CD4-positive, CD25-positive, alpha-beta regulatory T cell (primary cell): ENCODE measurements around the gene CCDC142. TPM values are rescaled to one million over a fixed set of nuclear protein-coding genes. Genes with fewer than 3 reads are reported as not detected.
"Not testable (repeated sequence)": the region's sequence is repeated elsewhere in the genome, so short reads cannot be mapped to it uniquely, and the experiment has no call there.

Experiments
- ATAC-seq, 2 donors: fragments of 150-1000 bp; cut with Tn5 transposase; one replicate each; pipeline ENCODE4 v1.10.0; 2021; ENCODE audit warnings: low read depth in 2 of 2, moderate number of reproducible peaks in 2 of 2, moderate library complexity in 1 of 2
- DNase-seq, 3 donors: peaks; one replicate each; pipeline versions ENCODE4 v3.0.0 to v3.0.0-alpha.2; 2012 to 2022; ENCODE audit warnings: mixed read lengths in 1 of 3
- H3K27ac ChIP-seq: one replicate; pipeline ENCODE4 v1.7.0; 2013; ENCODE audit warnings: mild to moderate bottlenecking, low read length; ENCODE audit not compliant: insufficient read depth, poor library complexity, severe bottlenecking
- H3K27me3 ChIP-seq: one replicate; pipeline ENCODE4 v1.7.0; 2013; ENCODE audit warnings: low read length; ENCODE audit not compliant: control insufficient read depth, insufficient read depth
- H3K36me3 ChIP-seq: one replicate; pipeline ENCODE4 v1.7.0; 2013; ENCODE audit warnings: mild to moderate bottlenecking, low read length, moderate library complexity; ENCODE audit not compliant: control insufficient read depth, insufficient read depth
- H3K4me1 ChIP-seq: 2 replicates; pipeline ENCODE4 v1.7.0; 2013; ENCODE audit warnings: mild to moderate bottlenecking, low read length; ENCODE audit not compliant: insufficient read depth, control insufficient read depth, poor library complexity, severe bottlenecking
- H3K4me3 ChIP-seq: one replicate; pipeline ENCODE4 v1.7.0; 2013; ENCODE audit warnings: low read depth, mild to moderate bottlenecking, low read length, moderate library complexity
- H3K9me3 ChIP-seq, 2 experiments: 1 replicate in 1 of 2; 2 replicates in 1 of 2; pipeline ENCODE4 v1.7.0; 2013; ENCODE audit warnings: low read length in 2 of 2, mild to moderate bottlenecking in 1 of 2, moderate library complexity in 1 of 2; ENCODE audit not compliant: control insufficient read depth in 2 of 2
- H3K27ac Mint-ChIP-seq, 3 donors: one replicate each; pipeline ENCODE4 v1.8.0; 2020 to 2022; ENCODE audit warnings: mild to moderate bottlenecking in 3 of 3, mixed read lengths in 3 of 3, moderate library complexity in 2 of 3
- H3K27me3 Mint-ChIP-seq: one replicate; pipeline ENCODE4 v1.8.0; 2022; ENCODE audit warnings: mild to moderate bottlenecking, mixed read lengths
- H3K36me3 Mint-ChIP-seq: one replicate; pipeline ENCODE4 v1.8.0; 2020; ENCODE audit warnings: mixed read lengths
- H3K4me1 Mint-ChIP-seq, 4 donors: one replicate each; pipeline ENCODE4 v1.8.0; 2020 to 2022; ENCODE audit warnings: mixed read lengths in 4 of 4, mild to moderate bottlenecking in 1 of 4
- H3K4me3 Mint-ChIP-seq, 4 donors: one replicate each; pipeline ENCODE4 v1.8.0; 2020 to 2022; ENCODE audit warnings: mild to moderate bottlenecking in 4 of 4, mixed read lengths in 4 of 4, moderate library complexity in 3 of 4
- H3K9me3 Mint-ChIP-seq, 7 donors: one replicate each; pipeline ENCODE4 v1.8.0; 2020 to 2022; ENCODE audit warnings: mixed read lengths in 7 of 7, mild to moderate bottlenecking in 3 of 7, moderate library complexity in 2 of 7
- polyA plus RNA-seq, 4 donors: library from polyadenylated mRNA; unstranded; fragments of 300-500 nt; fragmentation: Illumina TruSeq; gene quantifications; one replicate each; pipeline ENCODE4 v1.2.3, GENCODE V29; 2021
- total RNA-seq: library from RNA; stranded (reverse); gene quantifications from one replicate; pipeline ENCODE4 v1.2.3, GENCODE V29; 2022

Gene CCDC142
- total and polyA plus RNA-seq, 5 donors from 2014 or later = 8.9 to 15.8 (median 10.7) TPM

- Histone ChIP-seq H3K4me1 (peaks cover 20% of the 10 kb centered on the region), H3K27me3 (peaks cover 11% of the 10 kb centered on the region), H3K9me3 (no peaks in the 10 kb centered on the region), H3K27ac (no peak overlapping the region), H3K4me3 (no peak overlapping the region), H3K36me3 (no peaks in the 10 kb centered on the region)
- H3K9me3 Mint-ChIP-seq = peaks cover 0 to 3% (median 0%) of the 10 kb centered on the region in 7 donors
- DNase-seq (no peak), ATAC-seq (no peak)
- H3K36me3 Mint-ChIP-seq = no peaks in the 10 kb centered on the region
- peaks cover 52% of the 10 kb centered on the region for H3K27me3 Mint-ChIP-seq
- H3K27ac Mint-ChIP-seq = no peak overlapping the region
- H3K4me3 Mint-ChIP-seq = no peak overlapping the region
- H3K4me1 Mint-ChIP-seq = peaks cover 0 to 16% (median 3%) of the 10 kb centered on the region in 4 donors
Measured at GRCh38 chr2:74444498-74445318, 38.1 kb downstream of the CCDC142 start.

DNA sequence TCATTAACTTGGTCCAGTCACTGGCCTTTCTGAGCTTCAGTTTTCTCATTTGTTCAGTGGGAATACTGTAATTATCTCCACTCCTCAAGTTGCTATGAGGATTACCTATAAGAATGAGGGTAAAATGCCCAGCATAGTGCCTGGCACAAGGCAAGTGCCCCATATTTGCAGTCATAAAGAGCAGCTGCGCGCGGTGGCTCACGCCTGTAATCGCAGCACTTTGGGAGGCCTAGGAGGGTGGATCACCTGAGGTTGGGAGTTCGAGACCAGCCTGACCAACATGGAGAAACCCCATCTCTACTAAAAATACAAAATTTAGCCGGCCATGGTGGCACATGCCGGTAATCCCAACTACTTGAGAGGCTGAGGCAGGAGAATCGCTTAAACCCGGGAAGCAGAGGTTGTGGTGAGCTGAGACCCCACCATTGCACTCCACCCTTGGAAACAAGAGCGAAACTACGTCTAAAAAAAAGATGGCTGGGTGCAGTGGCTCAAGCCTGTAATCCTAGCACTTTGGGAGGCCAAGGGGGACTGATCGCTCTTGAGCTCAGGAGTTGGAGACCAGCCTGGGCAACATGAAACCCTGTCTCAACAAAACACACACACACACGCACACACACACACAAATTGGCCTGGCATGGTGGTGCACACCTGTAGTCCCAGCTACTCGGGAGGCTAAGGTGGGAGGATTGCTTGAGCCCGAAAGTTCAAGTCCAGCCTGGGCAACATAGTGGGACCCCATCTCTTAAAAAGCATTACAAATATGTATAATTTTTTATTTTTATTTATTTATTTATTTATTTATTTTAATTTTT, 40.1 kb downstream of the CCDC142 start:
- H3K9me3 ChIP-seq, H3K9me3 Mint-ChIP-seq, H3K4me3 ChIP-seq, H3K27ac ChIP-seq, ATAC-seq, DNase-seq, H3K36me3 Mint-ChIP-seq, H3K36me3 ChIP-seq: not testable (repeated sequence)
- Histone ChIP-seq H3K4me1 (peaks cover 20% of the 10 kb centered on the region), H3K27me3 (peaks cover 15% of the 10 kb centered on the region)
- Mint-ChIP-seq H3K4me3 (peak overlapping the region in 3 of 4 donors; percentile 50 to 80 (median 66)), H3K27me3 (peaks cover 55% of the 10 kb centered on the region), H3K4me1 (peaks cover 0 to 16% (median 3%) of the 10 kb centered on the region in 4 donors), H3K27ac (peak overlapping the region in 1 of 3 donors; percentile 59)

DNA sequence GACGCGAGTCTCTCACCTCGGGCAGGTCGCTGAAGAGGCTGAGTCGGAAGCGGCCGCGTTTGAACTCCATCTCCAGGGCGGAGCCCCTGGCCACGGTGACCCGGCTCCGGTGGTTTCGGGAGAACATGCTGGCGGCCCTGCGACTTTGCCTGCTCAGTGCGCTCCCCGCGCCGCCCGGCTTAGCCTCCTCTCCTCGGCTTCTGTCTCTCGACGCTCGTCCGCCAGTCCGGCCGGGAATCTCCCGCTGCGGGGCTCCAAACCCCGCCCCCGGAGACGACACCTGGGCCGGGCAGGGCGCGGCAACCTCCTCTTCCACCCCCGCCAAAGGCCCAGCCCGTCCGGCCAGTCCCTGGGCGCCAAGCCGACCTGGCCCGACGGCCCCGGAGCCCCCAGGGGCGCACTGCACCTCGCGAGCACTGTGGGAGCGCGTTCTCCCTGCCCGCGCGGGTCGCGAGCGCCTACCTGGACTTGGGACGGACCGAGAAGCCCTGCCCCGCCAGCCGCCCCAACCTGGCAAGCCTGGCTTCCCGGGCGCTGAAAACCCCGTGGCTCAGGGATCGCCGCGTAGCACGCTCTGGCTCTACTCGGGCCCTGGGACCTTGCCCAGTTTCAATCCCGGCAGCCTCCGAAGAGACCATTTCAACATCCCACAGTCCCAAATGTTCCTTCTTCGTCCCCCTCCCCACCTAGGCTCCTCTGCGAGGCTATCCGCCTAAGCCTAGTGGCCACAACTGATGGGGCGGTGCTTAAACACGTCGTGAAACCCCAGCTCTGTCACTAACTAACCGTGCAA, 40.9 kb downstream of the CCDC142 start, which contains the start of gene RTKN:
Gene RTKN (minus strand): TSS at position 248 of the 793 bp plus-strand sequence. CDS start 121 bp downstream, at position 127.
- H3K4me1 ChIP-seq = peaks cover 20% of the 10 kb centered on the region
- H3K9me3 ChIP-seq = no peaks in the 10 kb centered on the region
- H3K9me3 Mint-ChIP-seq = no peaks in the 10 kb centered on the region
- peak in 1 of 3 donors; percentile 48 for DNase-seq
- H3K27me3 Mint-ChIP-seq = peaks cover 51% of the 10 kb centered on the region
- peak within 1 kb of the TSS in 1 of 3 donors; percentile 59 for H3K27ac Mint-ChIP-seq
- peak within 1 kb of the TSS in 3 of 4 donors; percentile 50 to 80 (median 66) for H3K4me3 Mint-ChIP-seq
- no peaks in the 10 kb centered on the region for H3K36me3 Mint-ChIP-seq
- no peak within 1 kb of the TSS for H3K27ac ChIP-seq
- H3K4me1 Mint-ChIP-seq = peaks cover 0 to 16% (median 3%) of the 10 kb centered on the region in 4 donors
- no peak within 1 kb of the TSS for H3K4me3 ChIP-seq
- peaks cover 15% of the 10 kb centered on the region for H3K27me3 ChIP-seq
- ATAC-seq = peak; percentile 22 to 41
- H3K36me3 ChIP-seq = no peaks in the 10 kb centered on the region

DNA sequence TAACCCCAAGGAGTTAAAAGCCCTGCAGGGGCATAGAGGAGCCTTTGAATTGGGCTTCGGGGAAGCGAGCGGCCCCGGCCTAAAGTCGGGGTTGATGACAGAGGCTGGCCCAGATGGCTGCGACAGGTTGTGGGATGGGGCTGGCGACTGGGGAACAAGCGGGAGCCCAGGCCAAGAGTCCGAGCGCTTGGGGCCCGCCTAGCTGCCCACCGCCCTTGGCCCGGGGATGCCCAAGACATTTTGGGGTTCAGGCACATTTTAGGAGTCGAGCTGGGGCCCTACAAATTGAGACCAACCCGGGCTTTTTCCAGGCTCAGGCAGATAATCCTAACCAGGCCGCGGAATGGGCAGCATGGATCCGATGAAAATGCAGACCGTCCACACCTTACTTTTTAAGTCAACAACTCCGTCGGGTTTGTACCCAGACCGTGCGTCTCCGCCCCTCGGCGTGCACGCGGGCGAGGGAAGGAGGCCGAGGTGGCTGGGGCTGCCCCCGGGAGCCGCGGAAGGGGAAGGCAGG, 41.6 kb downstream of the CCDC142 start:
- Histone ChIP-seq H3K9me3 (no peaks in the 10 kb centered on the region), H3K4me1 (peaks cover 20% of the 10 kb centered on the region), H3K4me3 (no peak overlapping the region), H3K36me3 (no peaks in the 10 kb centered on the region), H3K27ac (no peak overlapping the region), H3K27me3 (peaks cover 15% of the 10 kb centered on the region)
- no peak overlapping the region for H3K27ac Mint-ChIP-seq
- H3K4me3 Mint-ChIP-seq = peak overlapping the region in 3 of 4 donors; percentile 33 to 57 (median 33)
- no peak for ATAC-seq
- H3K27me3 Mint-ChIP-seq = peaks cover 51% of the 10 kb centered on the region
- H3K36me3 Mint-ChIP-seq = no peaks in the 10 kb centered on the region
- peaks cover 0 to 16% (median 3%) of the 10 kb centered on the region in 4 donors for H3K4me1 Mint-ChIP-seq
- DNase-seq = no peak
- H3K9me3 Mint-ChIP-seq = no peaks in the 10 kb centered on the region

DNA sequence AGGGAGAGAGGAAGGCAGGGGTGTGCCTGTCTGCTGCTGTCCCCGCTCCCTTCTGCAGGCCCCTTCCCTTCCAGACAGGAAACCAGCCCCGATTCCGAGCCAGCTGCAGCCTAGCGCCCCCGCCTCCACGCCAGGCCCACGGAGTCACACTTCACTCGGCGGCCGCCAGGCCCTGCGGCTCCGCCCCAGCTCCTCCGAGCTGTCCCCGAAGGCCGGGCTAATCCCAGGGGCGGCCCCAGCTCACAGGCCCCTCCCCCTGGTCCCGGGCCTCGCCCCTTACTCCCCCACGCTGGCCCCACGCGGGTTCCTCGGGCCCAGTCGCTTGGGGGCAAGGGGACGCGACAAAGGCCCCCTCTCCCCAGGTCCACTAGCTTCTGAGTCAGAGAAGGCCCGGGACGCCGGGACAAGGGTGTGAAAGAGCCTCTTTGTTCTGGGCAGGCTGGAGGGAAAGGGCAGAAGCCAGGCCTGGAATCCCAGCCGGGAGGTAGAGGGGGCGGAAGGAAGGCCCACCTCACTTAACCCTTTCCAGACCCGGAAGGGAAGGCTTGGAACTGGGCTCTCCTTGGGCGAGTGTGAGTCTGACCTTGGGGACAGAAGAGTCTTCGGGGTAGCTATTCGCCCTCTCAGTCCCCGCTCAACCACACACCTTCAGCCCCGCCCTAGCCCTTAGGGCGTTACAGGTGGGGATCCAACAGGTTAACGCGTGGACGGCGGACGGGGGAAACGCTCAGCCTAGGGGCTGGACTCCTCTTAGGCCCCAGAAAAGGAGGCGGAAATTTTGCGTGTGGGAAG, 42.2 kb downstream of the CCDC142 start:
- Mint-ChIP-seq H3K4me3 (peak overlapping the region; percentile 33 to 76 (median 46)), H3K27me3 (peaks cover 51% of the 10 kb centered on the region), H3K27ac (no peak overlapping the region), H3K4me1 (peaks cover 0 to 16% (median 3%) of the 10 kb centered on the region in 4 donors), H3K9me3 (no peaks in the 10 kb centered on the region), H3K36me3 (no peaks in the 10 kb centered on the region)
- Histone ChIP-seq H3K9me3 (no peaks in the 10 kb centered on the region), H3K4me3 (no peak overlapping the region), H3K27me3 (peaks cover 15% of the 10 kb centered on the region), H3K4me1 (peaks cover 20% of the 10 kb centered on the region), H3K36me3 (no peaks in the 10 kb centered on the region), H3K27ac (no peak overlapping the region)
- ATAC-seq (peak; percentile 56 to 65), DNase-seq (peak in 1 of 3 donors; percentile 58)

GRCh38 chr2:74439803-74440377, 42.9 kb downstream of the CCDC142 start:
- H3K27me3 ChIP-seq = peaks cover 15% of the 10 kb centered on the region
- H3K4me3 ChIP-seq = no peak overlapping the region
- DNase-seq (no peak), ATAC-seq (no peak)
- H3K4me1 Mint-ChIP-seq = peaks cover 0 to 16% (median 3%) of the 10 kb centered on the region in 4 donors
- no peak overlapping the region for H3K27ac ChIP-seq
- H3K4me3 Mint-ChIP-seq = peak overlapping the region in 2 of 4 donors; percentile 13 to 36
- H3K4me1 ChIP-seq = peaks cover 20% of the 10 kb centered on the region
- H3K27me3 Mint-ChIP-seq = peaks cover 45% of the 10 kb centered on the region
- H3K36me3 ChIP-seq = no peaks in the 10 kb centered on the region
- no peaks in the 10 kb centered on the region for H3K36me3 Mint-ChIP-seq
- H3K27ac Mint-ChIP-seq = peak overlapping the region in 1 of 3 donors; percentile 40
- H3K9me3 ChIP-seq = no peaks in the 10 kb centered on the region
- H3K9me3 Mint-ChIP-seq = no peaks in the 10 kb centered on the region
